ENCODE results near the gene MARK2. TPM values are rescaled to one million over a fixed set of nuclear protein-coding genes. Genes with fewer than 3 reads are reported as not detected.
A peak's percentile ranks its signal among the peaks of the same experiment; 100 is the strongest.

MARK2 gene
- total and polyA plus RNA-seq, 2 experiments from 2014 or later = 8.9 to 15.8 TPM

DNA sequence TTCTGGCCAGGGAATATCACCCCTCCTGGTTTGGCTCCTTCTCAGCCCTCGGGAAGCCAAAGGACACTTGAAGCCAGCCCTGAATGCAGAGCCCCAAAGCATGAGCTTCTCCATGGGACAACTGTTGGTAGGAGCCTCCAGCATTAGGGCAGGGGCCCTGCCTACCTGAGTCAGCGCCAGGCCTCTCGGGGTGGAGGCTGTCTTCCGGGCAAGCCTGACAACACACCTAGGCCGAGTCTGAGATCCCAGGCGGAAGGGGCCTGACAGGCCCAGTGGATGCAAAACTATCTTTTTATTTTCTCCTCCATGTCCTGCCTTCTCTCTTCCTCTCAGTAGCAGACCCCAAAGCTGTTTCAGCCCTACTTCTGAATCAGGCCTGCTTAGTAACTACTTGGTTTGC is 50.4 kb downstream of the MARK2 start:
- Histone ChIP-seq H3K79me2 (ENCODE audit: insufficient read depth) (peaks cover 100% of the 10 kb centered on the region), H3K4me2 (ENCODE audit: unreplicated experiment) (no peak overlapping the region), H3K9me2 (ENCODE audit: insufficient read depth) (no peaks in the 10 kb centered on the region), H3K36me3 (ENCODE audit: low read depth) (no peaks in the 10 kb centered on the region), H2AFZ (no peak overlapping the region), H4K20me1 (ENCODE audit: insufficient read depth) (peaks cover 11% of the 10 kb centered on the region; the same call in 1 of the 2 replicates), H3K27ac (peak overlapping the region; percentile 65; the same call in 1 of the 2 replicates), H3K9ac (0 out of 2 replicates have a peak overlapping the region, but pooled peaks have one; percentile 56), H3K9me3 (ENCODE audit: low read depth) (no peaks in the 10 kb centered on the region), H3F3A (ENCODE audit: insufficient read depth) (no peaks in the 10 kb centered on the region), H3K27me3 (replicated peaks; ENCODE audit: insufficient read depth) (no peaks in the 10 kb centered on the region), H3K4me1 (ENCODE audit: insufficient read depth) (peaks cover 25% of the 10 kb centered on the region), H3K4me3 (no peak overlapping the region)
- in situ Hi-C loops (cut with MboI) = no loop called here
- 93 to 94% methylated on average over 5 to 6 of the region's 6 CpGs for WGBS, 2 experiments (ENCODE audit: low coverage in 1 of 2, low lambda C conversion rate in 2 of 2, missing lambda C conversion rate in 2 of 2)
- TF ChIP-seq EZH2 (IDR thresholded peaks at IDR 0.05; ENCODE audit: insufficient read depth, poor library complexity, severe bottlenecking) (no peak), EZH2phosphoT487 (IDR thresholded peaks at IDR 0.05; ENCODE audit: insufficient read depth, low read depth) (no peak)
- DNase-seq = no peak

DNA sequence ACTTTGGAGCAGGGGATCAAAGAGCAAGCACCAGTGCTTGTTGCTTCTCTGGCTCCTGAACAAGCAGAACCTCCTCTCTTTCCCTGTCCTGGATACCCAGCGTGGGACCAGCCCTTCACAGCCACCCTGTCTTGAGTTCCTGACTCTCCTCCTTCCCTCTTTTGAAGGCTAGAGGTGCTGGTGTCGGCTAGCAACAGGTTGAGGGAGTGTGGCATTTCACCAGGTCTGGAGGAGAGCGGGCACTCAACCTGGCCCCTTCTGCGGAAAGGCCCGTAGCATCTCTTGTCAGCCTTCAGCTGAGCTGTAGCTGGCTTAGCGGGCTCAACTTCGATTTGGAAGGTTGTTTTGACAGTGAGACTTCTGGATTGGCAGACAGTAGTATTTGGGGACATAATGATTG is 51.5 kb downstream of the MARK2 start:
- Histone ChIP-seq H3K9ac (no peak overlapping the region), H3K4me3 (no peak overlapping the region), H2AFZ (no peak overlapping the region), H3K27ac (no peak overlapping the region), H3K4me2 (ENCODE audit: unreplicated experiment) (no peak overlapping the region), H3F3A (ENCODE audit: insufficient read depth) (no peaks in the 10 kb centered on the region), H3K79me2 (ENCODE audit: insufficient read depth) (peaks cover 100% of the 10 kb centered on the region), H3K9me3 (ENCODE audit: low read depth) (no peaks in the 10 kb centered on the region), H4K20me1 (ENCODE audit: insufficient read depth) (peaks cover 11% of the 10 kb centered on the region; the same call in 1 of the 2 replicates), H3K27me3 (replicated peaks; ENCODE audit: insufficient read depth) (no peaks in the 10 kb centered on the region), H3K9me2 (ENCODE audit: insufficient read depth) (no peaks in the 10 kb centered on the region), H3K36me3 (ENCODE audit: low read depth) (no peaks in the 10 kb centered on the region), H3K4me1 (ENCODE audit: insufficient read depth) (peaks cover 25% of the 10 kb centered on the region)
- no peak for DNase-seq
- TF ChIP-seq EZH2phosphoT487 (IDR thresholded peaks at IDR 0.05; ENCODE audit: insufficient read depth, low read depth) (no peak), EZH2 (IDR thresholded peaks at IDR 0.05; ENCODE audit: insufficient read depth, poor library complexity, severe bottlenecking) (no peak)
- 89 to 97% methylated on average over 7 of the region's 7 CpGs for WGBS, 2 experiments (ENCODE audit: low coverage in 1 of 2, low lambda C conversion rate in 2 of 2, missing lambda C conversion rate in 2 of 2)
- in situ Hi-C loops (cut with MboI) = no loop called here

DNA sequence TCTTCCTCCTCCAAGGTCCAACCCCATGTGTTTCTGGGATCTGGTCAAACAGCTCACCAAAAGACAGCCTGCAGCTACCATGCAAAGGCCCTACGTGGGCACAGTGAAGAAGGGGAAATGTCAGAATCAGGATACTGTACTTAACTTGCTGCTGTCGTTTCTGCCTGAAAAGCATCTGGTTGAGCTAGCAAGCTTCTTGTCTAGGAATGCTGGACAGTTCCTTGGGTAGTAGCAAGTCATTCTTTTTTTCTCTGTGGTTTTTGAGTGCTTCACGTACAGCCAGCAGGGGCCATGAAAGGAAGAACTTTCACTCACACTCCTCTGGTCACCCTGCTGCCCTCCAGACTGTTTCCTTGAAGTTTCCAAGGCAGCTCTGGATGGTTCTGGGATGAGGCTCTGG is 53.3 kb downstream of the MARK2 start:
- DNase-seq = peak; percentile 46
- Histone ChIP-seq H3K9ac (no peak overlapping the region), H3K9me3 (ENCODE audit: low read depth) (no peaks in the 10 kb centered on the region), H3K36me3 (ENCODE audit: low read depth) (peaks cover 7% of the 10 kb centered on the region; the same call in 1 of the 2 replicates), H3K4me1 (ENCODE audit: insufficient read depth) (peaks cover 21% of the 10 kb centered on the region), H4K20me1 (ENCODE audit: insufficient read depth) (peaks cover 11% of the 10 kb centered on the region; the same call in 1 of the 2 replicates), H3K4me3 (no peak overlapping the region), H3K79me2 (ENCODE audit: insufficient read depth) (peaks cover 82% of the 10 kb centered on the region), H3K9me2 (ENCODE audit: insufficient read depth) (no peaks in the 10 kb centered on the region), H3K27me3 (replicated peaks; ENCODE audit: insufficient read depth) (no peaks in the 10 kb centered on the region), H2AFZ (no peak overlapping the region), H3K27ac (no peak overlapping the region), H3K4me2 (ENCODE audit: unreplicated experiment) (no peak overlapping the region), H3F3A (ENCODE audit: insufficient read depth) (no peaks in the 10 kb centered on the region)
- no peak for TF ChIP-seq EZH2phosphoT487 (IDR thresholded peaks at IDR 0.05; ENCODE audit: insufficient read depth, low read depth)
- TF ChIP-seq EZH2 (IDR thresholded peaks at IDR 0.05; ENCODE audit: insufficient read depth, poor library complexity, severe bottlenecking) = no peak
- in situ Hi-C loops (cut with MboI) = no loop called here
- WGBS, 2 experiments (ENCODE audit: low coverage in 1 of 2, low lambda C conversion rate in 2 of 2, missing lambda C conversion rate in 2 of 2) = 43 to 45% methylated on average over 3 of the region's 3 CpGs

DNA sequence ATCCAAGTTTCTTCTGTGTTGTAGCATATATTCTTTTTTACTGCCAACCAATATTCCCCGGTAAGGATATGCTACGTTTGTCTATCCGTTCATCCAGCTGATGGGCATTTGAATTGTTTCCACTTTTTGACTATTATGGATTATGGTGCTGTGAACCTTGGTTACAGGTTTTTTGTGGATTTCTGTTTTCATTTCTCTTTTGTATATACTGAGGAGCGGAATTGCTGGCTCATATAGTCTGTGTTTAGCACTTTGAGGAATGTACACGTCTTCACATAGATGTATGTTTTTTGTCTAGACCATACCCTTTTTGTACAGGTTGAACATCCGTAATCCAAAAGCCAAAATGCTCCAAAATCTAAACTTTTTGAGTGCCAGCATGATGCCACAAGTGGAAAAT is 54.4 kb downstream of the MARK2 start:
- H3K4me2 ChIP-seq (ENCODE audit: unreplicated experiment) = no peak overlapping the region
- 84 to 90% methylated on average over 6 of the region's 6 CpGs for WGBS, 2 experiments (ENCODE audit: low coverage in 1 of 2, low lambda C conversion rate in 2 of 2, missing lambda C conversion rate in 2 of 2)
- no peaks in the 10 kb centered on the region for H3K27me3 ChIP-seq (replicated peaks; ENCODE audit: insufficient read depth)
- no peak for DNase-seq
- H3K36me3 ChIP-seq (ENCODE audit: low read depth) = peaks cover 11% of the 10 kb centered on the region; the same call in 1 of the 2 replicates
- H2AFZ ChIP-seq = no peak overlapping the region
- peaks cover 10% of the 10 kb centered on the region for H3K4me1 ChIP-seq (ENCODE audit: insufficient read depth)
- H4K20me1 ChIP-seq (ENCODE audit: insufficient read depth) = peaks cover 11% of the 10 kb centered on the region; the same call in 1 of the 2 replicates
- in situ Hi-C loops (cut with MboI) = no loop called here
- H3K9ac ChIP-seq = no peak overlapping the region
- H3K9me2 ChIP-seq (ENCODE audit: insufficient read depth) = no peaks in the 10 kb centered on the region
- TF ChIP-seq EZH2phosphoT487 (IDR thresholded peaks at IDR 0.05; ENCODE audit: insufficient read depth, low read depth) = no peak
- TF ChIP-seq EZH2 (IDR thresholded peaks at IDR 0.05; ENCODE audit: insufficient read depth, poor library complexity, severe bottlenecking) = no peak
- H3F3A ChIP-seq (ENCODE audit: insufficient read depth) = no peaks in the 10 kb centered on the region
- no peak overlapping the region for H3K27ac ChIP-seq
- H3K9me3 ChIP-seq (ENCODE audit: low read depth) = no peaks in the 10 kb centered on the region
- peaks cover 71% of the 10 kb centered on the region for H3K79me2 ChIP-seq (ENCODE audit: insufficient read depth)
- H3K4me3 ChIP-seq = no peak overlapping the region
